Activated naive CD4-positive, alpha-beta T cell treated with Interleukin-2 at 50 U/mL for 16 hours (primary cell): Measurements from ENCODE around the gene NKAPL.

ENCODE experiments used
- DNase-seq: peaks from one replicate; pipeline ENCODE4 v3.0.0-alpha.2; 2020

NKAPL gene

GRCh38 chr6:28258877-28259777 is at the start of gene NKAPL:
NKAPL (plus strand) TSS chr6:28259297; CDS start chr6:28259372, 75 bp downstream.
- DNase-seq, result peak; percentile 55

- DNase-seq, result no peak
Measured at GRCh38 chr6:28209753-28210535, 49.2 kb upstream of the NKAPL start.

- no peak for DNase-seq
Measured at GRCh38 chr6:28211840-28212509, 47.1 kb upstream of the NKAPL start.

GRCh38 chr6:28212510-28213212 is 46.4 kb upstream of the NKAPL start:
- peak; percentile 41 for DNase-seq

- no peak for DNase-seq
Measured at GRCh38 chr6:28213213-28213523, 45.9 kb upstream of the NKAPL start.

- DNase-seq, result no peak
Measured at GRCh38 chr6:28215425-28215824, 43.7 kb upstream of the NKAPL start.

GRCh38 chr6:28217890-28218289 is 41.2 kb upstream of the NKAPL start:
- DNase-seq, result no peak

- no peak for DNase-seq
Measured at GRCh38 chr6:28218312-28219248, 40.5 kb upstream of the NKAPL start.

GRCh38 chr6:28220257-28221133 is 38.6 kb upstream of the NKAPL start:
- DNase-seq, result no peak

- DNase-seq, result no peak
Measured at GRCh38 chr6:28224131-28225055, 34.7 kb upstream of the NKAPL start.

GRCh38 chr6:28225056-28225834 is 33.9 kb upstream of the NKAPL start, which contains the start of gene ZSCAN9:
ZSCAN9 (plus strand) TSS chr6:28225275; CDS start chr6:28227085, 1,810 bp downstream.
- peak; percentile 47 for DNase-seq

- no peak for DNase-seq
Measured at GRCh38 chr6:28226460-28226859, 32.6 kb upstream of the NKAPL start.

- no peak for DNase-seq
Measured at GRCh38 chr6:28232785-28233184, 26.3 kb upstream of the NKAPL start.

GRCh38 chr6:28235912-28236452 is 23.1 kb upstream of the NKAPL start:
- DNase-seq, result no peak

GRCh38 chr6:28239636-28240035 is 19.5 kb upstream of the NKAPL start:
- DNase-seq, result no peak

GRCh38 chr6:28240471-28240870 is 18.6 kb upstream of the NKAPL start:
- DNase-seq, result no peak

GRCh38 chr6:28243946-28244345 is 15.2 kb upstream of the NKAPL start:
- no peak for DNase-seq
